ENCODE measurements around the gene IL9. TPM values are rescaled to one million over a fixed set of nuclear protein-coding genes. Genes with fewer than 3 reads are reported as not detected.

The IL9 gene
- total and polyA plus RNA-seq, 2 of the 4 experiments (the other 2 are of a cell fraction), result not detected

- no TSS peak for BruUV-seq (replicated peaks)
- H3K18ac ChIP-seq (ENCODE audit: low read depth, low read length), result no peak overlapping the region
- no peak overlapping the region for H2AFZ ChIP-seq (replicated peaks; ENCODE audit: low read length, poor library complexity)
- WGBS, 2 experiments (ENCODE audit: extremely low coverage in 2 of 2, insufficient read length in 1 of 2), result 71% methylated on average over 1 of the region's 3 CpGs; no CpG with 5 or more reads in 1 of the 2 experiments
- ChIA-PET CTCF (interaction anchor here (0.7 to 1.8 kb wide), 4 partner anchors 87 to 142 kb away, joined by 3 to 6 read pairs (median 3); partner anchors contain the start of gene TGFBI), POLR2A (ENCODE audit: unreplicated experiment) (no interaction called here)
- in situ Hi-C loops (cut with MboI; ENCODE audit: low sequenced_read_pairs) (no loop called here), dilution Hi-C loops (cut with HindIII; ENCODE audit: low sequenced_read_pairs, unreplicated experiment) (no loop called here), intact Hi-C loops (cut with micrococcal nuclease) (no loop called here)
- H3K27me3 ChIP-seq (ENCODE audit: control insufficient read depth, insufficient read depth, low read length), result peaks cover 12% of the 10 kb centered on the region
- no peak overlapping the region for H2BK15ac ChIP-seq (ENCODE audit: low read depth, low read length)
- no peak for TF ChIP-seq RAD21 (IDR thresholded peaks at IDR 0.05; ENCODE audit: low read length)
- no peak overlapping the region for H2BK20ac ChIP-seq (ENCODE audit: low read depth, low read length)
- no peaks in the 10 kb centered on the region for H3K79me1 ChIP-seq (ENCODE audit: low read depth in 1 of 2, low read length in 2 of 2)
- H4K8ac ChIP-seq (ENCODE audit: low read depth in 2 of 2, low read length in 2 of 2), result no peak overlapping the region
- no peak overlapping the region for H3K4ac ChIP-seq (ENCODE audit: low read depth, low read length)
- H3K56ac ChIP-seq (ENCODE audit: extremely low read depth, insufficient read depth, low read length), result no peak overlapping the region
- no peak overlapping the region for H3K14ac ChIP-seq (replicated peaks; ENCODE audit: low read depth, low read length)
- no peak overlapping the region for H2BK5ac ChIP-seq (ENCODE audit: low read depth, low read length, poor library complexity, severe bottlenecking)
- no peak overlapping the region for H3K23ac ChIP-seq (ENCODE audit: low read depth, low read length)
- H3K4me2 ChIP-seq (ENCODE audit: low read depth, low read length), result no peak overlapping the region
- H2BK120ac ChIP-seq (ENCODE audit: low read depth, low read length), result no peak overlapping the region
- no peak overlapping the region for H3K4me3 ChIP-seq (ENCODE audit: insufficient read depth, low read depth, low read length)
- H2AK5ac ChIP-seq (ENCODE audit: low read depth, low read length), result no peak overlapping the region
- H2AK9ac ChIP-seq (replicated peaks; ENCODE audit: low read depth, low read length, poor library complexity), result no peak overlapping the region
- H3K36me3 ChIP-seq (ENCODE audit: control insufficient read depth, insufficient read depth, low read length), result no peaks in the 10 kb centered on the region
- H3K9me3 ChIP-seq (ENCODE audit: control insufficient read depth, insufficient read depth, low read length), result no peaks in the 10 kb centered on the region
- DNase-seq (no peak), ATAC-seq (ENCODE audit: low read depth) (no peak)
- peaks cover 2% of the 10 kb centered on the region; the same call in 1 of the 2 replicates for H3K9me1 ChIP-seq (ENCODE audit: insufficient read depth, low read length)
- H4K20me1 ChIP-seq (ENCODE audit: insufficient read depth, low read length), result no peaks in the 10 kb centered on the region
- no peaks in the 10 kb centered on the region for H3K4me1 ChIP-seq (ENCODE audit: control insufficient read depth, insufficient read depth, low read length)
- H3K27ac ChIP-seq (ENCODE audit: insufficient read depth, low read length), result no peak overlapping the region
- no peak overlapping the region for H4K91ac ChIP-seq (ENCODE audit: insufficient read depth, low read depth, low read length)
- no peak overlapping the region for H4K5ac ChIP-seq (ENCODE audit: low read depth, low read length)
- no peak overlapping the region for H3K9ac ChIP-seq (ENCODE audit: low read depth, low read length)
Measured at GRCh38 chr5:135942202-135942771, 46.6 kb upstream of the IL9 start.

All from IMR-90 (cell line).